Panc1 (cell line): ENCODE data around the gene ZSCAN2. TPM values are rescaled to one million over a fixed set of nuclear protein-coding genes. Genes with fewer than 3 reads are reported as not detected.

Source experiments
- ATAC-seq: fragments of 200-7000 bp; cut with Tn5 transposase; 2 replicates; pipeline ENCODE4 v1.9.1; 2020; ENCODE audit warnings: mild to moderate bottlenecking, moderate library complexity
- BruUV-seq: library from RNA; stranded (reverse); fragments of 400-500 nt; replicated peaks from 2 replicates; lab custom pipeline; 2021; lab: Mats Ljungman, UMichigan
- CTCF ChIA-PET: fragments of 300-600 bp; sonication (Branson Sonifier 250); formaldehyde crosslinking; loops from one replicate; lab custom pipeline; 2022; ENCODE audit warnings: antibody characterized with exemption; lab: Charles Lee
- POLR2A ChIA-PET: fragments of 300-600 bp; sonication (Branson Sonifier 250); formaldehyde crosslinking; loops from one replicate; lab custom pipeline; 2022; ENCODE audit warnings: antibody characterized with exemption; lab: Charles Lee
- DNase-seq: peaks from one replicate; pipeline ENCODE4 v3.0.0-alpha.2; 2010; ENCODE audit warnings: low read depth, low spot score
- H3K27ac ChIP-seq: 2 replicates; pipeline ENCODE4 v1.5.1; 2011; ENCODE audit warnings: mild to moderate bottlenecking, low read length, inconsistent platforms
- H3K27me3 ChIP-seq: fragments of 200-500 bp; sonication (Bioruptor generic); 2 replicates; pipeline ENCODE4 v1.6.0; 2014; ENCODE audit warnings: low read length, inconsistent platforms; ENCODE audit not compliant: control insufficient read depth, insufficient read depth
- H3K36me3 ChIP-seq: fragments of 200-500 bp; sonication (Bioruptor generic); 2 replicates; pipeline ENCODE4 v1.5.1; 2014; ENCODE audit warnings: inconsistent platforms, mild to moderate bottlenecking, low read length, moderate library complexity; ENCODE audit not compliant: control insufficient read depth, insufficient read depth
- H3K4me1 ChIP-seq: 2 replicates; pipeline ENCODE4 v1.5.1; 2011; ENCODE audit warnings: inconsistent platforms, mild to moderate bottlenecking, low read length, moderate library complexity; ENCODE audit not compliant: control insufficient read depth, insufficient read depth
- H3K4me3 ChIP-seq, 2 experiments: 2 replicates each; pipeline ENCODE4 v1.5.1; 2011 to 2012; ENCODE audit warnings: low read depth in 2 of 2, low read length in 2 of 2, mild to moderate bottlenecking in 2 of 2, inconsistent platforms in 1 of 2, moderate library complexity in 1 of 2
- H3K9me3 ChIP-seq: fragments of 200-500 bp; sonication (Bioruptor generic); 2 replicates; pipeline ENCODE4 v1.5.1; 2014; ENCODE audit warnings: low read depth, mild to moderate bottlenecking, inconsistent platforms, low read length, moderate library complexity; ENCODE audit not compliant: control insufficient read depth, insufficient read depth
- POLR2AphosphoS5 ChIP-seq: IDR thresholded peaks from 2 replicates; pipeline ENCODE4 v1.6.1; 2012; ENCODE audit warnings: mild to moderate bottlenecking, low read depth, low read length, moderate library complexity
- SIN3A ChIP-seq: IDR thresholded peaks from 2 replicates; pipeline ENCODE4 v1.6.1; 2012; ENCODE audit warnings: low read depth, mild to moderate bottlenecking, low read length, moderate library complexity, borderline replicate concordance; ENCODE audit not compliant: insufficient read depth
- TCF7L2 ChIP-seq: IDR thresholded peaks from 2 replicates; pipeline ENCODE4 v1.6.1; 2011; ENCODE audit warnings: mild to moderate bottlenecking, low read depth, low read length, inconsistent platforms
- in situ Hi-C: cut with HindIII; loops from 2 replicates; pipeline ENCODE4 v1.10.0; 2016; ENCODE audit warnings: low sequenced_read_pairs, low pct_unique_long_range_greater_than_20kb
- intact Hi-C: fragments of 100-400 bp; cut with micrococcal nuclease; formaldehyde crosslinking; loops from one replicate; pipeline ENCODE4 v1.10.0; 2022; ENCODE audit not compliant: unreplicated experiment
- total RNA-seq: library from RNA; stranded (reverse); gene quantifications from one replicate; pipeline ENCODE4 v1.2.1, GENCODE V29; 2021; ENCODE audit not compliant: unreplicated experiment
- TF ChIP-seq, protein P1 (sequence below), 2 experiments: IDR thresholded peaks; 2 replicates each; pipeline ENCODE4 v1.6.1; 2011 to 2012; ENCODE audit warnings: low read depth in 2 of 2, control low read depth in 1 of 2, low read length in 1 of 2, mild to moderate bottlenecking in 1 of 2, moderate library complexity in 1 of 2; ENCODE audit not compliant: insufficient read depth in 1 of 2
- TF ChIP-seq, protein P2 (sequence below): fragments of 450-650 bp; IDR thresholded peaks from 2 replicates; pipeline ENCODE4 v1.5.1; 2017; ENCODE audit warnings: mild to moderate bottlenecking

ZSCAN2 gene
- total RNA-seq, 1 experiment from 2014 or later, result 16.8 TPM

DNA sequence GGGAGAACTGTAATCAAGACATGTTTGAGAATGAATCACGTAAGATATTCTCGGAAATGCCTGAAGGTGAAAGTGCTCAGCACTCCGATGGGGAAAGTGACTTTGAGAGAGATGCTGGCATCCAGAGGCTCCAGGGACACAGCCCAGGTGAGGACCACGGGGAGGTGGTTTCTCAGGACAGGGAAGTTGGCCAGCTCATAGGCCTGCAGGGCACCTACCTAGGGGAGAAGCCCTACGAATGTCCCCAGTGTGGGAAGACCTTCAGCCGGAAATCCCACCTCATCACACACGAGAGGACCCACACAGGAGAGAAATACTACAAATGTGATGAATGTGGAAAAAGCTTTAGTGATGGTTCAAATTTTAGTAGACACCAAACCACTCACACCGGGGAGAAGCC lies 19.8 kb downstream of the ZSCAN2 start:
- TF ChIP-seq POLR2AphosphoS5, result no peak
- TF ChIP-seq, protein P1, sequence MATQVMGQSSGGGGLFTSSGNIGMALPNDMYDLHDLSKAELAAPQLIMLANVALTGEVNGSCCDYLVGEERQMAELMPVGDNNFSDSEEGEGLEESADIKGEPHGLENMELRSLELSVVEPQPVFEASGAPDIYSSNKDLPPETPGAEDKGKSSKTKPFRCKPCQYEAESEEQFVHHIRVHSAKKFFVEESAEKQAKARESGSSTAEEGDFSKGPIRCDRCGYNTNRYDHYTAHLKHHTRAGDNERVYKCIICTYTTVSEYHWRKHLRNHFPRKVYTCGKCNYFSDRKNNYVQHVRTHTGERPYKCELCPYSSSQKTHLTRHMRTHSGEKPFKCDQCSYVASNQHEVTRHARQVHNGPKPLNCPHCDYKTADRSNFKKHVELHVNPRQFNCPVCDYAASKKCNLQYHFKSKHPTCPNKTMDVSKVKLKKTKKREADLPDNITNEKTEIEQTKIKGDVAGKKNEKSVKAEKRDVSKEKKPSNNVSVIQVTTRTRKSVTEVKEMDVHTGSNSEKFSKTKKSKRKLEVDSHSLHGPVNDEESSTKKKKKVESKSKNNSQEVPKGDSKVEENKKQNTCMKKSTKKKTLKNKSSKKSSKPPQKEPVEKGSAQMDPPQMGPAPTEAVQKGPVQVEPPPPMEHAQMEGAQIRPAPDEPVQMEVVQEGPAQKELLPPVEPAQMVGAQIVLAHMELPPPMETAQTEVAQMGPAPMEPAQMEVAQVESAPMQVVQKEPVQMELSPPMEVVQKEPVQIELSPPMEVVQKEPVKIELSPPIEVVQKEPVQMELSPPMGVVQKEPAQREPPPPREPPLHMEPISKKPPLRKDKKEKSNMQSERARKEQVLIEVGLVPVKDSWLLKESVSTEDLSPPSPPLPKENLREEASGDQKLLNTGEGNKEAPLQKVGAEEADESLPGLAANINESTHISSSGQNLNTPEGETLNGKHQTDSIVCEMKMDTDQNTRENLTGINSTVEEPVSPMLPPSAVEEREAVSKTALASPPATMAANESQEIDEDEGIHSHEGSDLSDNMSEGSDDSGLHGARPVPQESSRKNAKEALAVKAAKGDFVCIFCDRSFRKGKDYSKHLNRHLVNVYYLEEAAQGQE (IDR thresholded peaks at IDR 0.05; ENCODE audit: insufficient read depth in 1 of 2, low read depth in 2 of 2, low read length in 1 of 2), result no peak
- TF ChIP-seq, protein P2, sequence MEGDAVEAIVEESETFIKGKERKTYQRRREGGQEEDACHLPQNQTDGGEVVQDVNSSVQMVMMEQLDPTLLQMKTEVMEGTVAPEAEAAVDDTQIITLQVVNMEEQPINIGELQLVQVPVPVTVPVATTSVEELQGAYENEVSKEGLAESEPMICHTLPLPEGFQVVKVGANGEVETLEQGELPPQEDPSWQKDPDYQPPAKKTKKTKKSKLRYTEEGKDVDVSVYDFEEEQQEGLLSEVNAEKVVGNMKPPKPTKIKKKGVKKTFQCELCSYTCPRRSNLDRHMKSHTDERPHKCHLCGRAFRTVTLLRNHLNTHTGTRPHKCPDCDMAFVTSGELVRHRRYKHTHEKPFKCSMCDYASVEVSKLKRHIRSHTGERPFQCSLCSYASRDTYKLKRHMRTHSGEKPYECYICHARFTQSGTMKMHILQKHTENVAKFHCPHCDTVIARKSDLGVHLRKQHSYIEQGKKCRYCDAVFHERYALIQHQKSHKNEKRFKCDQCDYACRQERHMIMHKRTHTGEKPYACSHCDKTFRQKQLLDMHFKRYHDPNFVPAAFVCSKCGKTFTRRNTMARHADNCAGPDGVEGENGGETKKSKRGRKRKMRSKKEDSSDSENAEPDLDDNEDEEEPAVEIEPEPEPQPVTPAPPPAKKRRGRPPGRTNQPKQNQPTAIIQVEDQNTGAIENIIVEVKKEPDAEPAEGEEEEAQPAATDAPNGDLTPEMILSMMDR, result no peak
- TF ChIP-seq TCF7L2, result no peak
- no peak for TF ChIP-seq SIN3A
- POLR2A ChIA-PET, result no interaction called here
- in situ Hi-C loops (no loop called here), intact Hi-C loops (no loop called here)
- no peaks in the 10 kb centered on the region for H3K27me3 ChIP-seq
- no peaks in the 10 kb centered on the region for H3K4me1 ChIP-seq
- no peak overlapping the region for H3K27ac ChIP-seq
- no peak overlapping the region for H3K4me3 ChIP-seq
- BruUV-seq, result TSS peak; percentile 52
- no peaks in the 10 kb centered on the region for H3K36me3 ChIP-seq
- CTCF ChIA-PET, result no interaction called here
- H3K9me3 ChIP-seq, result peaks cover 34% of the 10 kb centered on the region; the same call in 1 of the 2 replicates
- no peak for DNase-seq
- ATAC-seq, result no peak

DNA sequence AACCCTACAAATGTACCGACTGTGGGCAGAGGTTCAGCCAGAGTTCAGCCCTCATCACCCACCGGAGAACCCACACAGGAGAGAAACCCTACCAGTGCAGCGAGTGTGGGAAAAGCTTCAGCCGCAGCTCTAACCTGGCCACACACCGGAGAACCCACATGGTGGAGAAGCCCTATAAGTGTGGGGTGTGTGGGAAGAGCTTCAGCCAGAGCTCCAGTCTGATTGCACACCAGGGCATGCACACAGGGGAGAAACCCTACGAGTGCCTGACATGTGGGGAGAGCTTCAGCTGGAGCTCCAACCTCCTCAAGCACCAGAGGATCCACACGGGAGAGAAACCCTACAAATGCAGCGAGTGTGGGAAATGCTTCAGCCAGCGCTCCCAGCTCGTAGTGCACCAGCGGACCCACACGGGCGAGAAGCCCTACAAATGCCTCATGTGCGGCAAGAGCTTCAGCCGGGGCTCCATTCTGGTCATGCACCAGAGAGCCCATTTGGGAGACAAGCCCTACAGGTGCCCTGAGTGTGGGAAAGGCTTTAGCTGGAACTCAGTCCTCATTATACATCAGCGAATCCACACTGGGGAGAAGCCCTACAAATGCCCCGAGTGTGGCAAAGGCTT lies 20.7 kb downstream of the ZSCAN2 start:
- Histone ChIP-seq H3K36me3 (no peaks in the 10 kb centered on the region), H3K27ac (no peak overlapping the region), H3K4me1 (no peaks in the 10 kb centered on the region), H3K4me3 (no peak overlapping the region), H3K9me3 (peaks cover 34% of the 10 kb centered on the region; the same call in 1 of the 2 replicates), H3K27me3 (no peaks in the 10 kb centered on the region)
- ChIA-PET CTCF (no interaction called here), POLR2A (interaction anchor here (0.6 kb wide), 1 partner anchor 9 kb away, joined by 3 read pairs; no protein-coding TSS in a partner anchor)
- BruUV-seq, result no TSS peak
- no peak for DNase-seq
- ATAC-seq, result no peak
- in situ Hi-C loops, result no loop called here
- TF ChIP-seq, protein P2, result no peak
- no peak for TF ChIP-seq POLR2AphosphoS5
- TF ChIP-seq, protein P1 (IDR thresholded peaks at IDR 0.05; ENCODE audit: insufficient read depth in 1 of 2, low read depth in 2 of 2, low read length in 1 of 2), result no peak
- TF ChIP-seq SIN3A, result no peak
- no peak for TF ChIP-seq TCF7L2
- intact Hi-C loops, result no loop called here
